Right ventricle myocardium superior (tissue), 1 donor: ENCODE results near the gene TSPAN5. TPM values are rescaled to one million over a fixed set of nuclear protein-coding genes. Genes with fewer than 3 reads are reported as not detected.

ENCODE experiments used
- ATAC-seq: fragments of 200-7000 bp; cut with Tn5 transposase; one replicate; pipeline ENCODE4 v1.9.1; 2020; ENCODE audit warnings: mild to moderate bottlenecking; ENCODE audit not compliant: poor library complexity
- DNase-seq: peaks from one replicate; pipeline ENCODE4 v3.0.0-alpha.2; 2020
- intact Hi-C: fragments of 100-400 bp; cut with DNase I; formaldehyde crosslinking; loops from one replicate; pipeline ENCODE4 v1.11.2; 2022
- total RNA-seq: library from RNA; stranded (reverse); fragmentation: NEBNext Ultra II Directional; extraction: Animal tissue kit (Norgen Biotek cat#: 25700); gene quantifications from one replicate; pipeline ENCODE4 v1.2.1, GENCODE V29; 2021
- donor health status: DM: no; HTN: yes; CAD: no; lungs with severe emphysema.

Gene TSPAN5
- total RNA-seq, 1 donor from 2014 or later = 1.6 TPM

- ATAC-seq = no peak
- DNase-seq = no peak
- intact Hi-C loops = no loop called here
Observed at GRCh38 chr4:98571161-98571786, 87.1 kb downstream of the TSPAN5 start.

DNA sequence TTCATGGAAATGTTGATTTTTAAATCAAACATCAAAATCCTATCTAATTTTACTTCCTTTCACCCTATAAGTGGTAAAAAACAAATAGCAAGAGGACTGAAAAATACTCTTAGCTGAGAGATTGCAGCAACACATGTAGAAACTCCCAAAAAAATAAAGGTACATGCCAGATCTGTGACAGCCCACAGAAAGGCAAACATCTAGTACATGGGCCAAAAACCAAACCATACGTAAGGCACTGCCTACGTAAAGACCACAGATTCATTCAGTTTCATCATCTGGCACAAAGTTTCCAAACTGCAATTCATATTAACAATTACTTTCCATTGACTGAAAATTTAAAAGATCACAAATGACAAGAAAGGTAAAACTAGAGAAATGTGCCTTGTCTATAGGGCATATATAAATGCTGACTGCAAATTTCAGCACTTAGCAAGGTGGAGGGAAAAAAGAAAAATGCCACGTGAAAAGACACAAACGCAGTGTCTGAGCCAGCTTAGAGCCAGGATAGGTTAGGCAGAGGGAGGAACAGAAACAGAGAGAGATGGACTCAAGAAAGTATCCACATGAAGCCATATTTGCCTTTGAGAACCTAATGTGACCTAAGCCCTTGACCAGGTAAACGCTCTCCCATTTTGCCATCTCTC is 88.1 kb downstream of the TSPAN5 start:
- intact Hi-C loops = no loop called here
- ATAC-seq (no peak), DNase-seq (no peak)

GRCh38 chr4:98568941-98569663 is 89.3 kb downstream of the TSPAN5 start:
- no peak for DNase-seq
- peak; percentile 36 for ATAC-seq
- intact Hi-C loops = no loop called here

- intact Hi-C loops = no loop called here
- no peak for ATAC-seq
- no peak for DNase-seq
Observed at GRCh38 chr4:98567611-98568010, 90.8 kb downstream of the TSPAN5 start.

DNA sequence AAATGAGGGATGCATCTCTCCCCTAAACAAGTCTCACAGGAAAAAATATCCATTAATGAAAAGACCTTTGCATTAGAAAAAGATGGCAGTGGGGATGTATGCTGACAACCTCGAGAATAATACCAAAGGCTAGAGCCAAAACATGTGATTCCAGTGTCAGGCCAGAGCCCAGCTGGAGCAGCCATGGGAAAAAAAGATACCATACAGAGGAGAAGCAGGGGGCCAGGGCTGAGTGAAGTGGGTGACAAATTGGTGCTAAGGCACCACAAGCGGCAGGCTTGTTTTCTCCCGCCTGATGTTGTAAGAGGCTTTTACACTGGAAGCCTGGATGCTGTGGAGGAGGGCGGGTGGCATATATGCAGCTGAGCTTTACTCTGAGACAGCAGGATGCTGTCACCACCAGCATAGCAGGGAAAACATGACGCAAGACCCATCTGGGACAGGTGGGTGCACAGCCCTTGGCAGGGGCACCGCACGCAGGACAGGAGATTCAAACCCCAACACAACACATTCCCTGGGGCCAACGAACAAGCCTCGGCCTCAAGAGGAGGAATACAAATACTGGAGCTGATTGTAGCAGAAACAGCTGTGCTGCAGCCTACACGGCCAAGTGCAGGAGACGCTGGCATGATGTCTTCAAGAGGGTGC is 91.9 kb downstream of the TSPAN5 start:
- no peak for ATAC-seq
- DNase-seq = no peak
- intact Hi-C loops = no loop called here

DNA sequence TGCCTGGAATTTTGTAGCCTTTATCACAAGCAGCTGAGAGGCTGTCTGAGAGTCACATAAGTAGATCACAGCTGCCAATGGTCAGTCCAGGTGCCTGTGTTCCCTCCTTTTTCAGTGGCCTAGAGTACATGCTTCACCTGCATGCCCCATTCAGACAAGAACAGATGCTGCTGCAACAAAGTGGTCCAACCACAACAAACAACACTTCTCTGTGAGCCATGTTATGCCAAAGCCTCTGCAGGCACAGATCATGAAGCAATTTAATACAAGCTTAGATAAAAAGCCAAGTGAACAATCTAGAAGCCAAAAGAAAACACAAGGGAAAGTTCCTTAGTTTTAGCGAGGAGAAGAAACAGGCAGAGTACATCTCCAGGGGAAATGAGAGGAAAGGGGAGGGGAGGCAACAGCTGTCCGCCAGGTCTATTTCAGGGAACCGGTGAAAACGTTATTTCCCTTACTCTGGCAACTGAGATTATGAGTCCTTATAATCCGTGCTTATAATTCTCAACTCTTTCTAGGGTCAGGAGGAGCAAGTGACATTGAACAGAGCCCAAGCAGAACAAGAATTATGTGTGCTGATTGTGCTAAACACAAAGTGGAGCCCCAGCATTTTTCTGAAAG is 92.6 kb downstream of the TSPAN5 start:
- ATAC-seq = peak; percentile 18
- intact Hi-C loops = no loop called here
- DNase-seq = no peak

DNA sequence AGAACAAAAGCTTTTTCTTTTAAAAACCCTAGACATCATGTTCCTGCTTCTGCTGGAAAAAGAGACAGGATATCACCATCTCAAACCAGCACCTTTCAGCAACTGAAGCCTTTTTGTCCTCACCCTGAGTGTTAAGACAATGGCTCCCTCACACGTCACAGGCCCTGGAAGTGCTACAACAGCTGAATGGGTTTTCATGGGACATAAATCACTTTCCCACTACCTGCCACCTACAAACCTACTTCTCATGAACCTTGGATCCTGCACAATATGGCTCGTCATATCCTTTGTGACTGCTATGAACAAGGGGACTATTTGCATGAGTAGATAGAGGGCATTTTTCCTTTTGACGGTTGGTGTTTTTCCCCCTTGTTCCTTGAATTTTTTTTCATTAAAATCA is 93.6 kb downstream of the TSPAN5 start:
- DNase-seq (no peak), ATAC-seq (no peak)
- intact Hi-C loops = no loop called here

GRCh38 chr4:98560321-98560720 is 98.1 kb downstream of the TSPAN5 start:
- intact Hi-C loops = no loop called here

GRCh38 chr4:98558471-98559169 is 99.8 kb downstream of the TSPAN5 start:
- no peak for ATAC-seq
- intact Hi-C loops = no loop called here
- DNase-seq = no peak

More at GRCh38 chr4:98560321-98560720, 98.1 kb downstream of the TSPAN5 start:
- no peak for DNase-seq
- no peak for ATAC-seq

DNA sequence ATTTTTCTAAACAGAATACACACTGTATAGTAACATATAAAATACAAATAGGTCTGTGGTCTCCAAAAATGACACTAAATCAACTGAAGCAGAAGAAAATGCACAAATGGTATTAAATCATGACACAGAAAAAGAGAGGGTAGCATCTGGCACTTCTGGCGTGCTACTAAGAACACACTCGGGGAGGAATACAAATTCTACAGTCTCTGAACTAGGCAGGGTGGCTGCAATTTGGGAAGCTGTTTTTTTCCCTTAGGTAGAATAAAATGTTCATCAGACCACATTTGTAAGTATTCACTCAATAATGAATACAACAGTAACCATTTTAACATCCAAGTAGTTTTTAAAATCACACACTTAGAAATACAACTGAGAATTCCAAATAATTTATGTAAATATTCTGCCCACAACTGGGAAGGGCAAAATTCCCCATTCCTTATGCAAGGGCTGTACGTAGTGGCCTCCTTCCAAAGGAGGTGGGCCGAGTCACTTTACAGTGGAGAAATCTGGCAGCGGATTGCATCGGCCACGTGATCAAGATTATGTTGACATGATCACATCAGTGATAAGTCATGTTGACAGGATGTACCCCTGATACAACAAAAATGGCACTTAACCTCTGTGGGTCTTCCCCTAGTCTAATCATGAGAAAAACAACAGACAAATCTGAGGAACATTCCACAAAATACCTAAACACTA is 101.1 kb downstream of the TSPAN5 start:
- intact Hi-C loops = no loop called here
- ATAC-seq (no peak), DNase-seq (no peak)

GRCh38 chr4:98556451-98556850 is 102.0 kb downstream of the TSPAN5 start:
- no peak for ATAC-seq
- intact Hi-C loops = no loop called here
- no peak for DNase-seq

DNA sequence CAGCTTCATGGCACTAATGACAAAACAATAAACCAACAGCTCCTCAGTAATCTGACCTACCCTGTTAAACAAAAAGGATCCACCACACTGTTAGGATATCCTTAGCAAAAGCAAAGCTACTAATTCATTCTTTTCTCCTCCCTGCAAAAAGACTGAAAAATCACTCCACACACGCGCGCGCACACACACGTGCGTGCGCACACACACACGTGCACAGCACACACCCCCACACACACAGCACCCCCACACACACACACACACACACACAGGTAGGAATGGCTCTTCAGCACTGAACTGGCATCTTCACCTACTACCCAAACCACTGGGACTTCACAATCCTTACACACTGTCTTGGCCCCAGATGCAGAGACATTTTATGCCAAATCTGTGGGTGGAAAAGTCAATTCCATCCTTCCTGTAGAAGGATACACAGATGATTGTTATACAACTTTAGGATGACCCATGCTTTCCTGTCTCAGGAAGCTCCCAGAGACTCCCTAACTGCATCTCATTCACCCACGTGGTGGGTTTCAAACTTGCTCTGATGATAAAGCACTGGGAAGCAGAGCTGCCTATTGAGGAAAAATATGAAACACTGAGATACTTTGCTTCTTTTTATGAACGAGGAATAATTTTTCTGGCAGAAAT is 102.5 kb downstream of the TSPAN5 start:
- intact Hi-C loops = no loop called here
- ATAC-seq = no peak
- DNase-seq = no peak

DNA sequence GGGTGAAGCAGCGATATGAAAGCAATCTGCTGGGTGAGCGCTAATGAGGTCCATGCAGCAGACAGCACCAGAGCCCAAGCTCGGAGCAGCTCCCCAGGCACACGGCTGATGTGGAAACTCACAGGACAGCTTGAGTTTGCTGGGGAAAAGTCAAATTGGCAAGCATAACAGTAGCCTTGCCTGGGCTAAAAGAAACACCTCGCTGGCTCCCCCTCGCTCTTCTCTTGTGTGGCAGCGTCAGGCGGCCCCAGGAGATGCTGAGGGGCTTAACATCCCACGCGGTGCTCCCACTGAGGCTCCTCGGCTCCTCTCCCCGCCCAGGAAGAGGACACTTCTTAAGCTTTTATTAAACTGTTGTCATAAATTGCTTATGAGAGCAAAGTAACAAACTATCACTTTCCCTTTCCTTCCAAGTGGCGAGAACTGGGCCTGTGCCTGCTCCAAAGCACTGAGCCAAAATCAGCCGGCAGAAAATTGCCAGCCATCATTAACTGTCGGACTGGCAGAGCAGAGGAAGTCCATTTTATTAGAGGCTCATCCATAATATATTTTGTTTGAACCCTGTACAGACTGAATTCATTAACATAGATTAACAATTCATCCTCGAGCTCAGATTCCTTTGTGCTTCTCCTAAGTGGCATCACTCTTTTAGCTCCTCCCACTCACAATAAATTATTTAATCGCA is 111.4 kb downstream of the TSPAN5 start:
- DNase-seq (peak; percentile 43), ATAC-seq (peak; percentile 78)
- intact Hi-C loops = no loop called here

DNA sequence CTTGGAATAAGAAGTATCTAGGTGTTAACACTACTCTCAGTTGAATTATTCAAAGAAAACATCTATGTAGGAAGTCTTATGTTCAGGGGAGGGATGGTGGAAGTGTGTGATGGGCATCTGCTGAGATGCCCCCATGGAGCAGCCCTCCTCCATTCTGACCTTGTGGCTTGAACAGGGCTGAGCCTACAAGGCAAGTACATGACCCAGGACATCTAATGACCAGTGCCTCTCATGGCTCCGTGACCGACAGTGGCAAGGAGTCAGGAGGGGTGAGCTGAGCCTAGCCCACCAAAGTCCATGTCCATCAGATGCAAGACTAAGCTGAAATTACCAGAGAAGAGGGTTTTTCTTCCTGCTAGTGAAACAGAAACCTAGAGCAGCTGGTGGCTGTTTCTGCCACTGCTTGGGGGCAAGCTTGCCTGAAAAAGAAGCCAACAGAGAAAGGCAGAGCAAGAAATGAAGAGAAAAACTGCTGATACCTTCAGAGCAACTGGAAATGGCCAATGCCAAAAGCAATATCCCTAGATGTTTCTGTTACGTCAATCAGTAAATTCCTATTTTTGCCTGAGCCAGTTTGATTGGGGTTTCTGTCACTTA is 113.5 kb downstream of the TSPAN5 start:
- intact Hi-C loops = no loop called here
- ATAC-seq (no peak), DNase-seq (no peak)

- DNase-seq (no peak), ATAC-seq (no peak)
- intact Hi-C loops = no loop called here
Observed at GRCh38 chr4:98544141-98544817, 114.1 kb downstream of the TSPAN5 start.

GRCh38 chr4:98542011-98542410 is 116.4 kb downstream of the TSPAN5 start:
- no peak for ATAC-seq
- DNase-seq = no peak
- intact Hi-C loops = no loop called here
